ENCODE measurements around the gene C1orf21.

Gene C1orf21

DNA sequence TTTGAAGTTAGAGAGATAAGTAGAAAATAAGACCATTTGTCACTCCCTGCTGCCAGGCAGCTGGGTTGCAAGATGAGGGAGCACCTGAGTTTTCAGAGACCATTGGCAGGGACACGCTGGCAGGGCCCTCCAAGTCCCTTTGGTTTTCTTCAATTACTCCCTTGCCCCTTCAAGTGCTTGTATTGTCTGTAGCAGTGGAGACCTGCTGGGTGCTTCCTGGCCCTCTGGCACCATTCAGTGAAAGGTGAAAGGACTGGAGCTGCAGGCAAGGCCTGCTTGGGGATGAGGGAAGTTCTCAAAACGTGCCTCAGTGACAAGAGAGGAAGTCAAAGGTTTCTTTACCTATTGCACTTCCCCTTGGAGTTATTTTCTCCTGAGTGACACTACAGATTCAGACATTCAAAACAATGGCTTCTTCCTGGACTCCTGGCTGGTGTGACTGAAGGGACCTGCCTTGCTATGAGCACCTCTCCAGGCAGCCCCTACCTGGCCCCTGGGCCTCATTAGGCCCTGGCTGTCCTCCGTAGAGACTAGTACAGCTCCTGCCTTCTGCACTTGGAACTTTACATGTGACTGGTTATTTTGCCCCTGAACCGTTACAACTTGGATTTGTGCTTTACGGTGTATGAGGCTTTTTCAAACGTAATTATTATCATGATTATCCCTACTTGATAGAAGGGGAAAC, 100.1 kb downstream of the C1orf21 start:
- no peaks in the 10 kb centered on the region for H3K9me3 ChIP-seq (ENCODE audit: control insufficient read depth, insufficient read depth, low read length)
- no peak overlapping the region for H3K27ac ChIP-seq (ENCODE audit: low read depth, low read length)
- no peak overlapping the region for H3K4me2 ChIP-seq (ENCODE audit: low read length)
- TF ChIP-seq CTCF (IDR thresholded peaks at IDR 0.05; ENCODE audit: low read depth, low read length, poor library complexity, severe bottlenecking) (no peak), EZH2phosphoT487 (IDR thresholded peaks at IDR 0.05; ENCODE audit: borderline replicate concordance, low read length) (no peak)
- no peak overlapping the region for H3K4me3 ChIP-seq (ENCODE audit: low read length)
- H3K36me3 ChIP-seq (ENCODE audit: control insufficient read depth, low read length): no peaks in the 10 kb centered on the region
- no peaks in the 10 kb centered on the region for H4K20me1 ChIP-seq (ENCODE audit: control insufficient read depth, insufficient read depth, low read depth, low read length)
- H3K79me2 ChIP-seq (ENCODE audit: control insufficient read depth, low read length): no peaks in the 10 kb centered on the region
- H3K4me1 ChIP-seq (ENCODE audit: control insufficient read depth, low read length): no peaks in the 10 kb centered on the region
- no peaks in the 10 kb centered on the region for H3K27me3 ChIP-seq (ENCODE audit: control insufficient read depth, low read length)
- no peaks in the 10 kb centered on the region for H3K9me2 ChIP-seq (replicated peaks; ENCODE audit: control insufficient read depth, low read length)
- H3F3A ChIP-seq (ENCODE audit: control insufficient read depth, insufficient read depth): no peaks in the 10 kb centered on the region

DNA sequence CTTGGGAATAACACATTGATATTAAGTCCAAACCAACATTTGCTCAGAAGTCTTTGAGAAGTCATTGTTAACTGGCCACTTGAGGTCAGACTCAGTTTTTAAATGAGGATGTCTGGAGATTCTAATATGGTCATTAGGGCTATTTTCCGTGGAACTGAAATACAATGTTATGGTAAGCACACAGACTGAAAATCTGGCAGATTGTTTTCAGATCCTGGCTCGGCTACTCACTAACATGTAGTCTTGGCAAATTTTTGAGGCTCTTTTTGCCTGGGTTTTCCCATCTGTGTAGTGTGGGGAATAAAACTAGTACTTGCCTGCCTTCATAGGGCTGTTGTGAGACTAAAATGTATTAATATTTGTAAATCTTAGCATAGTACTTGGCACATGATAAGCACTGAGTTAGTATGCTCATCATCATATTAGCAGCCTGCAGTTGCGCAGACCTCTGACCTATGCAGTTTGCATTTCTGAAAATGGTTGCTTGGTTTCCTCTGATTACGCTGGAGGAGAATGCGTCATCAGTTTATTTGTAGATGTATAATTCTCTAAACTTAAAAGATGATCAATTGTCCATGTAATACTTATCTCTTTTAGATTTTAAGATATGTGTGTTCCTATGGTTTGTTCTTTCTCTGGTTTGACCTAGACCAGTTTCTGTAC, 100.8 kb downstream of the C1orf21 start:
- no peaks in the 10 kb centered on the region for H3K79me2 ChIP-seq (ENCODE audit: control insufficient read depth, low read length)
- H3K36me3 ChIP-seq (ENCODE audit: control insufficient read depth, low read length): no peaks in the 10 kb centered on the region
- TF ChIP-seq CTCF (IDR thresholded peaks at IDR 0.05; ENCODE audit: low read depth, low read length, poor library complexity, severe bottlenecking) (no peak), EZH2phosphoT487 (IDR thresholded peaks at IDR 0.05; ENCODE audit: borderline replicate concordance, low read length) (no peak)
- no peaks in the 10 kb centered on the region for H3K9me3 ChIP-seq (ENCODE audit: control insufficient read depth, insufficient read depth, low read length)
- H3K4me1 ChIP-seq (ENCODE audit: control insufficient read depth, low read length): no peaks in the 10 kb centered on the region
- H3K4me2 ChIP-seq (ENCODE audit: low read length): no peak overlapping the region
- no peaks in the 10 kb centered on the region for H3K27me3 ChIP-seq (ENCODE audit: control insufficient read depth, low read length)
- H3K4me3 ChIP-seq (ENCODE audit: low read length): no peak overlapping the region
- H3K9me2 ChIP-seq (replicated peaks; ENCODE audit: control insufficient read depth, low read length): no peaks in the 10 kb centered on the region
- H4K20me1 ChIP-seq (ENCODE audit: control insufficient read depth, insufficient read depth, low read depth, low read length): no peaks in the 10 kb centered on the region
- no peaks in the 10 kb centered on the region for H3F3A ChIP-seq (ENCODE audit: control insufficient read depth, insufficient read depth)
- no peak overlapping the region for H3K27ac ChIP-seq (ENCODE audit: low read depth, low read length)

DNA sequence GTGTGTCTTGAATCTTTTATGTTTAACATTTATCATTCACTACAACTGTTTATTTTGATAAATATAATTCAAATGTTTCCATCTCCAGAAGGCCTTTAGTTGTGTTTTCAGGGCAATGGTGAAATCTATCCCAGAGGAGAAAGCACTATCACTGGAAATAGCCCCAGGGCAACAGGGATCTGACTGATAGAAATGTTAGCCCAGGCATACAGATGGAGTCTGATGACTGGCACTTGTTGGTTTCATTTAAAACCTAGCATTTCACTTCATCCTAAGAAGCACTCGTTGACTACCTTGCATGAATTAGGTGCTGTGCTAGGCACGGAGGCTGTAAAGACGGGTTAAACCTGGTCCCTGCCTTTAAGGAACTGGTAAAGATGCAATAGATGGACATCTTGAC, 103.1 kb downstream of the C1orf21 start:
- no peaks in the 10 kb centered on the region for H3K4me1 ChIP-seq (ENCODE audit: control insufficient read depth, low read length)
- no peak overlapping the region for H3K4me3 ChIP-seq (ENCODE audit: low read length)
- no peak for TF ChIP-seq EZH2phosphoT487 (IDR thresholded peaks at IDR 0.05; ENCODE audit: borderline replicate concordance, low read length)
- no peak for TF ChIP-seq CTCF (IDR thresholded peaks at IDR 0.05; ENCODE audit: low read depth, low read length, poor library complexity, severe bottlenecking)
- no peak overlapping the region for H3K27ac ChIP-seq (ENCODE audit: low read depth, low read length)
- no peaks in the 10 kb centered on the region for H3K9me3 ChIP-seq (ENCODE audit: control insufficient read depth, insufficient read depth, low read length)
- peaks cover 6% of the 10 kb centered on the region; the same call in 1 of the 2 replicates for H3K27me3 ChIP-seq (ENCODE audit: control insufficient read depth, low read length)
- H3K36me3 ChIP-seq (ENCODE audit: control insufficient read depth, low read length): no peaks in the 10 kb centered on the region
- no peaks in the 10 kb centered on the region for H3K79me2 ChIP-seq (ENCODE audit: control insufficient read depth, low read length)
- H3K4me2 ChIP-seq (ENCODE audit: low read length): no peak overlapping the region
- no peaks in the 10 kb centered on the region for H3F3A ChIP-seq (ENCODE audit: control insufficient read depth, insufficient read depth)
- H4K20me1 ChIP-seq (ENCODE audit: control insufficient read depth, insufficient read depth, low read depth, low read length): no peaks in the 10 kb centered on the region
- no peaks in the 10 kb centered on the region for H3K9me2 ChIP-seq (replicated peaks; ENCODE audit: control insufficient read depth, low read length)

Data from DOHH2 (cell line).